Effector CD4-positive, alpha-beta T cell (primary cell): ENCODE results near the gene MYORG.

Source experiments
- DNase-seq: peaks from one replicate; pipeline ENCODE4 v3.0.0-alpha.2; 2020

MYORG gene

GRCh38 chr9:34384368-34385165 is 7.9 kb upstream of the MYORG start:
- DNase-seq, result no peak

GRCh38 chr9:34383904-34384303 is 7.2 kb upstream of the MYORG start:
- DNase-seq, result no peak

GRCh38 chr9:34382879-34383278 is 6.2 kb upstream of the MYORG start:
- no peak for DNase-seq

GRCh38 chr9:34382054-34382453 is 5.4 kb upstream of the MYORG start:
- no peak for DNase-seq

GRCh38 chr9:34381323-34381722 is 4.6 kb upstream of the MYORG start:
- DNase-seq, result no peak

GRCh38 chr9:34380511-34381315 is 4.0 kb upstream of the MYORG start:
- DNase-seq, result peak; percentile 69

- DNase-seq, result no peak
Observed at GRCh38 chr9:34380034-34380510, 3.4 kb upstream of the MYORG start.

GRCh38 chr9:34379334-34380033 is 2.8 kb upstream of the MYORG start:
- peak; percentile 88 for DNase-seq

- no peak for DNase-seq
Observed at GRCh38 chr9:34378376-34379060, 1.8 kb upstream of the MYORG start.

GRCh38 chr9:34377404-34377746 is 677 bp upstream of the MYORG start:
- DNase-seq, result no peak

GRCh38 chr9:34375901-34376595 is 650 bp downstream of the MYORG start:
- peak; percentile 38 for DNase-seq

- DNase-seq, result no peak
Observed at GRCh38 chr9:34374905-34375552, 1.7 kb downstream of the MYORG start.

- DNase-seq, result no peak
Observed at GRCh38 chr9:34374339-34374738, 2.4 kb downstream of the MYORG start.

GRCh38 chr9:34373749-34374148 is 2.9 kb downstream of the MYORG start:
- DNase-seq, result no peak

- DNase-seq, result no peak
Observed at GRCh38 chr9:34372467-34373011, 4.2 kb downstream of the MYORG start.

GRCh38 chr9:34371886-34372466 is 4.7 kb downstream of the MYORG start:
- DNase-seq, result no peak

GRCh38 chr9:34370970-34371880 is 5.5 kb downstream of the MYORG start:
- DNase-seq, result no peak

GRCh38 chr9:34370335-34370969 is 6.2 kb downstream of the MYORG start:
- DNase-seq, result no peak

- no peak for DNase-seq
Observed at GRCh38 chr9:34369636-34370035, 7.1 kb downstream of the MYORG start.
